CD4-positive, alpha-beta T cell treated with Interleukin-6 at 100 ng/mL for 8 hours (primary cell): ENCODE results near the gene DGCR6L.
"Not testable (repeated sequence)": the region's sequence is repeated elsewhere in the genome, so short reads cannot be mapped to it uniquely, and the experiment has no call there.

Experiments used
- DNase-seq: peaks from one replicate; pipeline ENCODE4 v3.0.0-alpha.2; 2020; ENCODE audit warnings: mixed read lengths, low spot score

The DGCR6L gene

DNA sequence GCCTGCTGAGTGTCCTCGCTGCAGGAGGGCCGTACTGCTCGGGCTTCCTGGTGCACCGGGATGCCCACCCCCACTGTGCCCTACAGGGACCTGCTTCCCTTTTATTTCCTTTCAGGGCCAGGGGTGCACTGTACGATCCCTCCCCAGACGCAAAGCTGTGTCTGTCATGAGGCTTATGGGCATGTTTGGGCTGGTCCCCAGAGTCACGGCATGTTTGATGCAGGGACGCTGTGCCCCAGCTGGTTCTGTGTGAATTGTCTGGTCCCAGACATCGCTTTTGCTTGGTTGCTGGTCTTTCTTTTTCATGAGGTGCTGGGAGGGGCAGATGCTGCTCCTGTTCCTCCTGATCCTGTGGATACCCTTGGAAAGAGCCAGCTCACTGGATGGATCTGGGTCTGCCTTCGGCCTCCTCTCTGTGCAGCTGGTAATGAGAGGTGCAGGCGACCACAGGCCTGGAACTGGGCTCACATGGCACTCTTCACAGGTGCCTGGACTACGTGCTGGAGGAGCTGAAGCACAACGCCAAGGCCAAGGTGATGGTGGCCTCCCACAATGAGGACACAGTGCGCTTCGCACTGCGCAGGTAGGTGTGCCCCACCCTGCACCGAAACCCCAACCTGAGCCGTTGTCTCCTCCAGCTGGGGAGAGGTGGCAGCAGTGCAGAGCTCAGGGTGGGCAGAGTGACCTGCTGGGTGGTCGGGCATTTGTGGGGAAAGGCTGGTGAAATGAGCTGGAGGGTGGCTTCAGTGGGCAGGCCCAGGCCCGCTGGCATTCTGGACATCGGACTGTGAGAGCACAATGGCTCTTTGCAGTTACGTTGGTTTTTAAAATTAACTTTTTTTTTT is 10.8 kb downstream of the DGCR6L start:
- DNase-seq, result not testable (repeated sequence)

DNA sequence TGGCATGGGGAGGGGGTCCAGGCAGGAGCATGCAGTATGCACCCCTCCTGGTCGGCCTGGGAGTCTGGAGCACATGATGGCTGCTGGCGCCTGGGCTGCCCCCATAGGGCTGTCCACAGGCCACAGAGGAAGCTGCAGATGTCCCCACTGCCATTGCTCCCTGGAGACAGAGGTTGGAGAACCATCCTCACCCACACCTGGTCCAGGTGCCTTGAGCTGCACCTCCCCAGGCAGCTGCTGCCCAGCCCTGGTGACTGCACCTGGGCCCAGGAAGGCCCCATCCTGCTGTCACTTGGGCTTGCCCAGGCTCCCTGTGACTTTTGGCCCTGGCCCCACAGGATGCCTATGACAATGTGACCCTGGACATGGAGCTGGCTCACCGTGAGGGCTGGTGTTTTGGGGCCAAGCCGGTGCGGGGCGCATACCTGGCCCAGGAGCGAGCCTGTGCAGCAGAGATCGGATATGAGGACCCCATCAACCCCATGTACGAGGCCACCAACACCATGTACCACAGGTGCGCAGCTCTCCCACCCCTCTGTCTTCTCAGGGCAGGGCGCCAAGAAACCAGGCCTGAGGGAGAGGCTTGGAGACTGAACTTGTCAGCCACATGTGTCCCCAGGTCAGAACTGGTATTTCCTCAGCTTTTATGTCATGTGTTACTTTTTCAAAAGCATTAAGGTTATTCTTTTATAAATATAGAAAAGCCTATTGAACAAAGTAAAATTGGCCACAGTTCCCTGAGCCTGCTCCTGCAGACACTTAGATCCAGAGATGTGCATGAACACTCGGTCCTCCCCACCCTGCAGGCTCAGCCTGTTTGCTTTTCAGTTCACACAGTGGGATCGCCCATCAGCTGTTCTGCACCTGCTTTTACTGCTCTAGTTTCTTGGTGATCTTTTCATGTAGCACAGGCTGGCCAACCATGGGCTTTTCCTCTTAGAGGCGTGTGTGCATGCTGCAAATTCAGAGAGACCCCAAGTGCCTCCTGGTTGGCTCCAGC is 12.1 kb downstream of the DGCR6L start:
- DNase-seq, result not testable (repeated sequence)

DNA sequence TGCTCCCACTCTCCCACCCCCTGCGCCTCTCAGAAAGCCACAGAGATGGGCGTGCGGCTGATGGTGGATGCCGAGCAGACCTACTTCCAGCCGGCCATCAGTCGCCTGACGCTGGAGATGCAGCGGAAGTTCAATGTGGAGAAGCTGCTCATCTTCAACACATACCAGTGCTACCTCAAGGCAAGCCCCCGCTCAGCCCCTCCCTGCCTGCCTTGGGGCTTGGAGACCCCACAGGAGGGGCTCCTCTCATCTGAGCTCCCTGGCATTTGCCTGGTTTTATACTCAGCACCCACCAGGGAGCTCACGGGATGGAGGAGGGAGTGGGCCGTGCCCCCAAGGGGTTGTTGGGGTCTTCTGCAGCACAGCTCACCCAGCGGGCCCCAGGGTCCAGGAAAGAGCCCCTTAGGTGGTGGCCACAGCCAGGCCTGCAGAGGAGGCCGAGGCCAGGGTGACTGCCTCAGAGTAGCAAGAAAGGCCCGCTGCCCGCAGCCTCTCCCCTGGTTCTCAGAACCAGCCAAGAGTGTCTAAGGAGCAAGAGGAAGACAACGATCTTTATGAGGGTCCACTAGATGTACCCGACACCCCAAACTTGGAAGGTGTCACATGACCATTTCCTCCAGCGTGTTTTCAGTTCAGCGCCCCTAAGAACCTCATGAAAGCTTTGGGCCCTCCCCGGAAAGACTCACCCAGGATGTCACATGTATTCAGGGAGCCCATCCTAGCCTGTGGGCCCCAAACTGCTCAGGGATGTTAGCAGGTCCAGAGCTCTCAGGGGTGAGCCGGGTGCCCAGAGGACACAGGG is 13.0 kb downstream of the DGCR6L start:
- not testable (repeated sequence) for DNase-seq

DNA sequence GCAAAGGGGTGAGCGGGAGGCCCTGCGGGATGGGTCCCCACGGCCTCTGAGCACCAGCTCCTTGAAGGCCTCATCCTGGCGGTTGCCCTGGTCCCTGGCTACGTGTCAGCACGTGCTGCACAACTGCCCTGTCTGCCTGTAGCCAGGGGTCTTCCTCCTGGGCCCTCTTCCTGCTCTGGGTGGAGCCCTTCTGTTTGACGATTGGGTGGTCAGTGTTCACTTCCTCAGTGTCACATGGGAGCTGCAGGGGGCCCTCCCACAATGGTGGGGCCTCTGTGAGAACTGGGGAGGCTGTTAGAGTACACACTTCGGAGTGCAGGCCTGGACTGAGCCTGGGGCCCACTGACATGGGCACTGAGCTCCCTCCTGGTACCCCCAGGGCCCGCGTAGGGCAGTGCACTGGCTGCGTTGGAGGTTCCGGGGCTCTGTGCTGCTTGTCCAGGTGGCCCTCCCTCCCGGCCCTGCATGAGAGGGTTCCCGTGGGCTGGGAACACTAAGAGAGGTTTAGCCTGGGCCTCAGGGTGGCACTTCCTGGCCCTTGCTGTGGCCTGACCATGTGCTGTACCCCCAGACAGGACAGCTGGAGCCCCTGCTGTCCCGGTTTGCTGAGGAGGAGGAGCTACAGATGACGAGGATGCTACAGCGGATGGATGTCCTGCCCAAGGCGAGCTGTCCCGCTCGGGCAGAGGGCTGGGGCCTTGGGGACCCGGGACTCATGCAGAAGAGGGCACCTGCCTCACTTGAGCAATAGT is 13.8 kb downstream of the DGCR6L start:
- no peak for DNase-seq

DNA sequence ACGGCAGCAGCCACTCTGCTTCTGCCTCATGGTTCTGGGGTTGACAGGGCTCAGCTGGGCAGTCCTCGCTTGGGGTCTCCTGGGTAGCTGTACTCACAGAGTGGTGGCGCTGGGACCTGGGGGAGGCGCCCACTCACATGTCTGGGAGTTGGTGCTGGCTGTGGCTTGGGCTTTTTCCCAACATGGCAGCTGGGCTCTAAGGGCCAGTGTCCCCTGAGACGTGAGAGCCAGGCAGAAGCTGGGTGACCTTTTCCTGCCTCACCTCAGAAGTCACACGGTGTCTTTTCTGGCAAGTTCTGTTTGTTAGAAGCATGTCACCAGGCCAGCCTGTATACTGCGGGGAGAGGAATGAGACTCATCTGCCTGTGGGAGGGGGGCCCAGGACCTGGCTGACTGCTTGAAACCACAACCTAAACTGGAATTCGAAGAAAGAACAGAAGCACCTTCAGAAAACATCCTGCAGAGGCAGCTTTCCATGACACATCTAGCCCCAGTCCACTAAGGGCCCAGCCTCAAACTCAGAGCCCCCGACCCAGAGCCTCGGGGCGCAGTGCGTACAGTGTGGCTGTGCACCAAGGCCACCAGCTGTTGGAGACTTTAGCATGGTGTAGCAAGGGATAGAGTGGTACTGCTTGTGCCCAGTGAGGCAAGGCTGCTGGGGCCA is 14.5 kb downstream of the DGCR6L start:
- not testable (repeated sequence) for DNase-seq

DNA sequence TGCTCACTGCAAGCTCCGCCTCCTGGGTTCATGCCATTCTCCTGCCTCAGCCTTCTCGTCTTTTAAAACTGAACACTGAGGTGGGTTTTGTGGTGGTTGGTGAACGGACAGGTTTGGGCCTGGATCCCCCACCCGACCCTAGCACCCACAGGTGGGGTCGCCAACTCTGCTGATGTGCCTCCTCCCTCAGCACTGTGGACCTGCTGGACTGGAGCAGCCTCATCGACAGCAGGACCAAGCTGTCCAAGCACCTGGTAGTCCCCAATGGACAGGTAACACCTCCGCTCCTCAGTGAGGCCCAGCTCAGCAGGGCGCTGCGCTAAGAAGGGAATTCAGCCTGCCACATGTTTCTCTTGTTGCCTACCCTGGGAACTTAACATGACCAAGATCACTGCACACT is 15.2 kb downstream of the DGCR6L start:
- no peak for DNase-seq

DNA sequence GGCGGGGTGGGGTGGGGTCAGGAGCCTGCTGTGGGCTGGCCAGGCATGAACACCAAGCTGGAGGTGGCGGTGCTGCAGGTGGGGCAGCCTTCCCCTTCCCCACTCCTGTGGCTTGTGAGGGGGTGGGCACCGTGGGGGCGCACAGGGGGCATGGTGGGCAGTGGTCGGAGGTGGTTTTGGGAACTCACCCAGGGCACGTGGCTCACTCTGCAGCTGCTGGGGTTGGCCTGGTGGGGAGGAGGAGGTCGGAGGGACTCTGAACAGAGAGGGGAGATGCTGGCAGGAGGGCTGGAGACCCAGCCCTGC is 16.7 kb downstream of the DGCR6L start:
- DNase-seq, result not testable (repeated sequence)

DNA sequence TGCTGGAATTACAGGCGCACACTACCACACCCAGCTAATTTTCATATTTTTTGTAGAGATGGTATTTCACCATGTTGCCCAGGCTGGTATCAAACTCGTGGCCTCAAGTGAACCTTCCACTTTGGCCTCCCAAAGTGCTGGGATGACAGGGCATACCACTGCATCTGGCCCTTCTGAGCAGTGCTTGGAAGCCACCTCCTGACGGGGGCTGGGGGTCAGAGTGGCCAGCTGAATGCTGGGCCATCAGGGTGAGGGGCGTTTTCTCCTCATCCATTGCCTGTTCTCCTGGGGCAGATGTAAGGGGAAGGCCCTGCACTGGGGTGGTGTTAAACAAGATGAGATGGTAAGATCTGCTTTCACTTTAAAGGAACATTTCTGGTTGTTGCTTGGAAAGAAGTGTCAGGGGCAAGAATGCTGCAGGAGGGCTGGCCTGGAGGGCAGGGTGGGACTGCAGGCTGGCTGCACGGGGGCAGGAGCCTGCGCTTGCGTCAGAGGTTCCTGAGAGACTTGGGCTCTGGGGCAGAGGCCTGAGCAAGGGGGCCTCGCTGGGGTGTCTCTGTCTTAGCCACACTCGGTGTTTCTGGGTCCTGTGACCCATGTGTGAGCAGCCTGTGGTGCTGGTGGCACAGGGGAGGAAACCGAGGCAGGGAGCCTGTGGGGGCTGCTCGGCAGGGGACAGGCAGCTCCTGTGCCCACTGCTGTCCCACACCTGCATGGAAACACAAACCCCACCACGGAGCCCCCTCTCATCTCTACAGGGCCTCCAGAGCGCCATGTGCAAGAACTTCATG is 17.2 kb downstream of the DGCR6L start:
- DNase-seq, result no peak

DNA sequence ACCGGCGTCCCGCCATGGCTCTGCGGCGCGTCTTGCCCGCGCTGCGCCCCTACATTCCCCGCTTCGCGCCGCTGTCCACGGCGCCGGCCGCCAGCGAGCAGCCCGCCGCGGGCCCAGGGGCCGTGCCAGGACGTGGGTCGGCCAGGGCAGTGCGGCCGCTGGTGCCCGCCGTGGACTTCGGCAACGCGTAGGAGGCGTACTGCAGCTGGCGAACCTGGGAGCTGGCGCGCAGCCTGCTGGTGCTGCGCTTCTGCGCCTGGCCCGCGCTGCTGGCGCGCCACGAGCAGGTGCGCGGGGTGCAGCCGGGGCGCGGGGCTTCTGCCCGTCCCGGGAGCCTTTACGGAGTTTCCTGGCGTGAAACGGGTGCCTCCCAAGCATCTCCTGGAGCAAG is 20.1 kb downstream of the DGCR6L start:
- DNase-seq, result no peak

DNA sequence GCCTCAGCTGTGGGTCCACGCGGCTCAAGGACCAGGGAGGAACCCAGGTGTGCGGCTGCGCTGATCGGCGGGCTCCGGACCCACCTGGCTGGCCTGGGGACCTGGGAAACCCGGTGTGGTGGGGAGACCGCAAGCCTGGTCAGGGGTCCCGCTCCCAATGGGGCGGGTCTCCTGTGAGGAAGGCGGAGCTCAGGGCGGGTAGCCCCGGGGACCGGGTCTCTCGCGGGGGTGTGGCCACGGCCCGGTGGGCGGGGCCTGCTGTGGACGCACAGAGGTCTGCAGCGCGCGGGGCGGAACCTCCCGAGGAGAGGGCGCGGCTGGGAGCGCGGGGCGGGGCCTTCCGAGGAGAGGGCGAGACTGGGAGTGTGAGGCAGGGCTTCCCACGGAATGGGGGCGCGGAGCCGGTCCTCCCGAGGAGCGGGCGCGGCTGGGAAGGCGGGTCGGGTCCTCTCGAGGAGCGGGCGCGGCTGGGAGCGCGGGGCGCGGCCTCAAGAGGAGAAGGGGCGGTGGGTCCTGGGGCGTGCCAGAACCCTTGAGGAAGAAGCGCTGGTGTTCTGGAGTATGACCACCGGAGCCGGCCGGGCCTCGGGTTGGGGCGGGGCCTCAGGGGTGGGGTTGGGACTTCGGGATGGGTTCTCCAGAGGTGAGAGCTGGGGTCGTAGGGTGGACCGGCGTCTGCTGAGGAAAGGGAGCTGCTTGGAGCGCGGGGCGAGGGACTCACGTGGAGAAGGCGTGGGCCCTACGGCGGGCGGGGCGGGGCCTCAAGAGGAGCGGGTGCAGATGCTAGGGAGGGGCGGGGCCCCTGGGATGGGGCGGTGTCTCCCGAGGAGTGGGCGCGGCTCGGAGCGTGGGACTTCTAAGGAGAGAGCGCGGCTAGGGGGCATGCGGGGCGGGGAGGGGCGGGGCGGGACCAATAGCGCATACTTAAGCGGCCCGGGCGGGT is 20.8 kb downstream of the DGCR6L start:
- DNase-seq, result peak; percentile 94

DNA sequence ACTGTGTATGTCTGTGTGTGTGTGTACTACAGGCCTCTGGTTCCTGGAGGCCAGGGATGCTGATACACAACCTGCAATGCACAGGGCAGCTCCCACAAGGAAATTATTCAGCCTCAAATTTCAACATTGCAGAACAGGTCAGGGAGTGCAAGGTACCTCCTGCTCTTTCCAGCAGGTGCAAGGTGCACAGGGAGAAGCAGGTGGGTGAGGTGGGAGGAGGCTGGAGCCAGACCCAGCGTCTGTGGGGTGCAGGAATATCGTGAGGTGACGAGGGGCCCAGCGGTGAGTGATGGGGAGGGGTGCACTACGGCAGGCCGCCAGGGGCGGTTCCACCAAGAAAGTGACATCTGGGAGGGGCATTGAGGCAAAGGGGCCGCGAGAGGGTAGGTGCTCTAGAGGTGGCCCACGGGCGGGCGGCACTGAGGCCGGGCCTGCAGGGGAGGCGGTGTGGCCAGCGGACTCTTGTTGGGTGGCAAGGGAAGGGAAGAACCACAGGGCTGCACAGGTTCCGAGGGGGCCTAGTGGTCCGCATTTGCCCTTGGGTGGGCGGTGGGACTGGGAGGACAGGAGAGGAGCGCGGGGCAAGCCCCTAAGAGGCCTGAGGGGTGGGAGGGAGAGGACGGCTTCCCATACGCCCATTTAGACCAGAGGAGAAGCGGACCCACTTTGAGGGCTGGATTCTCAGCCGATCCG is 21.6 kb downstream of the DGCR6L start:
- DNase-seq, result no peak

DNA sequence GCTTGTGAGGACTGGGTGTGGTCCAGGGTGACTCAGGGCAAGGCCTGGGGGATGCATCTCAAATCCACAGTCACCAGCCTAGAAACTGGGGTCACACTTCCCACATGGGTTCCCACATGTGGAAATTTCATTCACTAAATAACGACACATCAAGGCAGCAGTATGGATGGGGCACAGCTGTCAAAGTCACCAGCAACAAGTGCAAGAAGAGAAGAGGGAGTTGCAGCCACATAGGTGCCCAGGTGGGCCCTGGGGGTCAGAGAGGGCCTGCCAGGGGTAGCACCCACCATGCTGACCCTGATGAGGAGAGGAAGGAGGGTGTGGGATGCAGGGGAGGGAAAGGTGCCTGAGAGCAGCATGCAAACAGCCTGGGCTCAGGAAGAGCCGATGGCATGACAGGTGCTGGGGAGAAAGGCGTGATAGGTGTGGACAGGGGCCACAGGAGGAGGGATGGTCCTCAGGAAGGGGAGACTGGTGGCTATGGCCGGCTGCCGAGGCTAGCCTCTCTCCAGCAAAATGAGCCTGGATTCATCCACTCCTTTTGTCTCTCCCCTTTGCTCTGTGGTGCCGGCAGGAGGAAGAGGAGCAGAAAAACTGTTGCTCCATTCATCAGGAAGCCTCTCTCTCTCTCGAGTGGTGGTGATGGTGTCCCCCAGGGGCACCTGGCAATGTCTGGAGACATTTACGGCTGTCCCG is 22.3 kb downstream of the DGCR6L start:
- no peak for DNase-seq

DNA sequence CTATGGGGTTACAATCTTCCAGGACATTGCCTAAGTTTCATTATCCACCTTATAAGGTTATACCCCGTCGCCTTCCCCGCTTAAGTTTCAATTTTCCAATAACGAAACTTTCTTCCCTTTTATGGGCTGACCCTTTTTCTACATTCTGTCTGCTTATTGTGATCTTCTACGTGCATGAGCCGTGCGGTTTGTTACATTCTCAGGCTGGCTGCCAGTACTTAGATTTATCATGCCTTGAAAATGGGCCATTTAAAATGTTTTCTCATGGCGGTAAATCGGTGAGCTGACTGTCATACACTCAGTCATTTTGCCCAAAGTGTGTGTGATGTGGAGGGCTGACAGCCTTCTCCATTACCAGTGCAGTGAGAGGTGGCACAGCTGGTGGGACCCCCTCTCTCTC is 23.3 kb downstream of the DGCR6L start:
- DNase-seq, result no peak

DNA sequence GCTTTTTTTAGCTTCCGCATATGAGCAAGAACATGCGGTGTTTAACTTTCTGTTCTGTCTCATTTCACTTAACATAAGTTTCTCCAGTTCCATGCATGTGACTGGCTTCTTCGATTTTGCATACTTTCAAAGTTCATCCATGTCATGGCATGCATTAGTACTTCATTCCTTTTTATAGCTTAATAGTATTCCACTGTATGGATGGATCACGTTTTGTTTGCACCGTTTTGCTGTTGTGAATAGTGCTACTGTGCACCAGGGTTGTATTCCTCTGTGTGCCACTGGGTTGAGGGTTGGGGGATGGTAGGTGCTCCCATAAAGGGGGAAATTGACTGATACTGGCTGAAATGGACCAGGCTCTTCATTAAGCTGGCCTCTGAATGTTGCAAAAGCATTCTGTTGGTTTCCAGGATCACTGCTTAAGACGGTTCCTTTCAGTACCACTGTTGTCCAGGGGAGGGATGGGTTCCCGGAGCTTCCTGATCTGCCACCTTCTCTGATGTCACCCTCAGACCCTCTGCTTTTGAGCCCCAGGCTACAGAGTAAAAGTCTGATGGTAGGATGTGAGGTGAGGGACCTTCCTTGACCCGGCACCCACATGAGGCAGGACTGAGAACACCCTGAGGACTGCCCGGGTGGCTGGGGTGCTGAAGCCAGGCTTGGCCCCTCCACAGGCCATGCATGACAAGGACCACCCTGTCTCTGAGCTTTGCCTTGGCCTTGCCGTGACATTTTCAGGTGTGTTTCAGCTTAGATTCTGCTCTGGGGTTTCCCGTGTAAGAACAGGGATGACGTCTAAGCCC is 24.4 kb downstream of the DGCR6L start:
- no peak for DNase-seq

DNA sequence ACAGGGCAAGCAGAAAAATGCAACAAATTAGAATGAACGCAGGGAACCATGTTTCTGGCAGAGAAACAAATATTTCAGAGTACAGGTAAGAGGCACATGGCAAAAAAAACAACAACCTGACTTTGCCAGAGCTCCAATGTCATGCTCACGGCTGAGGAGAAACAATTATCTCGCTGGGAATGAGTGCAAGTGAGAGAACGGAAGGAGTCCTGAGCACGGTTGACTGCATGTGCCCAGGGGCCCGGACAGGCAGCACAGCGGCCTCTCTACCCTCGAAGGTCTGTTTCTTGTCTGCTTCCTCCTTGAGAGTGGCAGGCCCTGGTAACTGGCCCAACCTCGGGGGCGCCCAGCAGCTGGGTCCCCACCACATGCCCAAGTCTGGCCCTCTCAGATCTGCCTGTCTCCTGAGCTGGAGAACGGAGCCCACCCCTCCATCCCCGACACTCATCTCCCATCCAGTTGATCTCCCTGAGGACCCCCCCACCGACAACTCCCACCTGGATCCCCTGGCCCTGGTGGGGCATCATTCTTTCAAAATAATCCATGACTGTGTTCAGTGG is 27.1 kb downstream of the DGCR6L start:
- no peak for DNase-seq

DNA sequence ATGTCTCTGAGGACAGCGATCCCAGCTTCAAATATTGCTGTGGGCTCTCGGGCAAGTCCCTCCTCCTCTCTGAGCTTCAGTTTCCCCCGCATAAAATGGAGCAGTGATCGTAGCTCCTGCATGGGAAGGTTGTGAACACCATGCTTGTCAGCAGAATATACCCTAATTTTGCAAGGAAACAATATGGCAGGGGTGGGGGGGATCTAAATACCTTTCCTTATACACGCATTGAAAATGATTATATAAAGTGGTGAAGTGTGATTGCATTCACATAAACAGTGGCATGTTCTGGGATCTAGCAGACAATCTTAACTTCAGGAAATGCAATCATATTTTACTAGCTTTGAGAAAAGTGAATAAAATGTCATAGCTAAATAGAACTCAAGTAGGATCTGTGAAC is 27.8 kb downstream of the DGCR6L start:
- no peak for DNase-seq
